K562 (cell line): ENCODE measurements around the gene GYS1. TPM values are rescaled to one million over a fixed set of nuclear protein-coding genes. Genes with fewer than 3 reads are reported as not detected.

Experiments
- BDP1 ChIP-seq: IDR thresholded peaks from 3 replicates; pipeline ENCODE4 v1.6.1; 2011; ENCODE audit not compliant: insufficient read length, insufficient read depth
- CHAMP1 ChIP-seq: fragments of 450-650 bp; IDR thresholded peaks from 2 replicates; pipeline ENCODE4 v1.6.1; 2016; ENCODE audit warnings: mild to moderate bottlenecking
- CLOCK ChIP-seq: fragments of 250-450 bp; sonication (Bioruptor Pico); IDR thresholded peaks from 2 replicates; pipeline ENCODE4 v1.4.0; 2020; ENCODE audit warnings: mild to moderate bottlenecking, moderate library complexity, borderline replicate concordance
- CXXC5 ChIP-seq: fragments of 250-450 bp; sonication (Bioruptor Pico); IDR thresholded peaks from 2 replicates; pipeline ENCODE4 v1.8.0; 2022; ENCODE audit warnings: inconsistent platforms, mild to moderate bottlenecking, moderate library complexity
- HBP1 ChIP-seq: fragments of 450-650 bp; formaldehyde crosslinking; IDR thresholded peaks from 2 replicates; pipeline ENCODE4 v1.4.0; 2022; ENCODE audit warnings: missing genetic modification characterization
- PRDM10 ChIP-seq: fragments of 450-650 bp; IDR thresholded peaks from 2 replicates; pipeline ENCODE4 v1.6.1; 2018; ENCODE audit not compliant: partially characterized antibody
- ZNF184 ChIP-seq: sonication (generic); formaldehyde crosslinking; IDR thresholded peaks from 2 replicates; pipeline ENCODE4 v1.5.0; 2020; ENCODE audit warnings: missing genetic modification reagents
- ZNF212 ChIP-seq: fragments of 450-650 bp; formaldehyde crosslinking; IDR thresholded peaks from 2 replicates; pipeline ENCODE4 v1.4.0; 2020; ENCODE audit warnings: mild to moderate bottlenecking
- polyA plus RNA-seq, 8 experiments: library from polyadenylated mRNA; depleted of rRNA in 4 of 8; stranded (reverse) in 5 of 8; unstranded in 3 of 8; fragments of >200 nt; fragmentation: Nextera tagmentation in 2 of 8; fragmentation: Illumina TruSeq in 1 of 8; extraction: Ambion mirVana in 2 of 8; extraction: Trizol in 1 of 8; gene quantifications; 2 replicates each; pipeline versions ENCODE4 v1.2.1 to v1.2.3, GENCODE V29; 2011 to 2014; ENCODE audit warnings: inconsistent platforms in 1 of 8, missing spikeins in 1 of 8
- total RNA-seq, 7 experiments: library from RNA; depleted of rRNA in 6 of 7; stranded (reverse); fragments of >200 nt in 6 of 7; fragmentation: Illumina TruSeq in 2 of 7; extraction: Trizol in 2 of 7; gene quantifications; 2 replicates each; pipeline versions ENCODE4 v1.2.1 to v1.2.3, GENCODE V29; 2011 to 2021; ENCODE audit warnings: low replicate concordance in 1 of 7

Gene GYS1
- total and polyA plus RNA-seq, 9 of the 15 experiments (the other 6 are each of a cell fraction or from before 2014, with no cell fraction given) = 1.9 to 31.1 (median 15.2) TPM

- TF ChIP-seq PRDM10 = no peak
- TF ChIP-seq ZNF184 (CRISPR knock-in tag) = no peak
- TF ChIP-seq CHAMP1 = no peak
- no peak for TF ChIP-seq ZNF212 (CRISPR knock-in tag)
- no peak for TF ChIP-seq HBP1 (CRISPR knock-in tag)
- TF ChIP-seq CXXC5 (CRISPR knock-in tag) = peak; percentile 76
- no peak for TF ChIP-seq BDP1
- no peak for TF ChIP-seq CLOCK
Observed at GRCh38 chr19:48933382-48933932, 59.7 kb downstream of the GYS1 start, which contains the start of gene DHDH (continued).
